ENCODE data around the gene MRPS18B. TPM values are rescaled to one million over a fixed set of nuclear protein-coding genes. Genes with fewer than 3 reads are reported as not detected.

The MRPS18B gene
- total RNA-seq, 1 donor from 2014 or later = 57.7 TPM

- DNase-seq (no peak), ATAC-seq (ENCODE audit: low read depth) (no peak)
- Mint-ChIP-seq H3K27me3 (no peaks in the 10 kb centered on the region), H3K4me3 (no peak overlapping the region), H3K36me3 (ENCODE audit: low read depth) (peaks cover 70% of the 10 kb centered on the region), H3K27ac (peak overlapping the region; percentile 56), H3K9me3 (no peaks in the 10 kb centered on the region), H3K4me1 (peaks cover 21% of the 10 kb centered on the region)
- ChIA-PET CTCF (interaction anchor here (1.2 to 1.6 kb wide), 4 partner anchors 44 to 106 kb away, joined by 3 to 11 read pairs (median 6); partner anchors contain the start of gene DHX16), POLR2A (interaction anchor here (1.3 to 3.1 kb wide), 4 partner anchors 8 to 105 kb away, joined by 5 to 17 read pairs (median 8); partner anchors contain the start of genes MRPS18B and PPP1R10)
- intact Hi-C loops (cut with micrococcal nuclease) = no loop called here
- TF ChIP-seq, protein P1, sequence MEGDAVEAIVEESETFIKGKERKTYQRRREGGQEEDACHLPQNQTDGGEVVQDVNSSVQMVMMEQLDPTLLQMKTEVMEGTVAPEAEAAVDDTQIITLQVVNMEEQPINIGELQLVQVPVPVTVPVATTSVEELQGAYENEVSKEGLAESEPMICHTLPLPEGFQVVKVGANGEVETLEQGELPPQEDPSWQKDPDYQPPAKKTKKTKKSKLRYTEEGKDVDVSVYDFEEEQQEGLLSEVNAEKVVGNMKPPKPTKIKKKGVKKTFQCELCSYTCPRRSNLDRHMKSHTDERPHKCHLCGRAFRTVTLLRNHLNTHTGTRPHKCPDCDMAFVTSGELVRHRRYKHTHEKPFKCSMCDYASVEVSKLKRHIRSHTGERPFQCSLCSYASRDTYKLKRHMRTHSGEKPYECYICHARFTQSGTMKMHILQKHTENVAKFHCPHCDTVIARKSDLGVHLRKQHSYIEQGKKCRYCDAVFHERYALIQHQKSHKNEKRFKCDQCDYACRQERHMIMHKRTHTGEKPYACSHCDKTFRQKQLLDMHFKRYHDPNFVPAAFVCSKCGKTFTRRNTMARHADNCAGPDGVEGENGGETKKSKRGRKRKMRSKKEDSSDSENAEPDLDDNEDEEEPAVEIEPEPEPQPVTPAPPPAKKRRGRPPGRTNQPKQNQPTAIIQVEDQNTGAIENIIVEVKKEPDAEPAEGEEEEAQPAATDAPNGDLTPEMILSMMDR (IDR thresholded peaks at IDR 0.05) = no peak
These were observed 7.9 kb downstream of the MRPS18B start for GRCh38 chr6:30625511-30625910.

DNA sequence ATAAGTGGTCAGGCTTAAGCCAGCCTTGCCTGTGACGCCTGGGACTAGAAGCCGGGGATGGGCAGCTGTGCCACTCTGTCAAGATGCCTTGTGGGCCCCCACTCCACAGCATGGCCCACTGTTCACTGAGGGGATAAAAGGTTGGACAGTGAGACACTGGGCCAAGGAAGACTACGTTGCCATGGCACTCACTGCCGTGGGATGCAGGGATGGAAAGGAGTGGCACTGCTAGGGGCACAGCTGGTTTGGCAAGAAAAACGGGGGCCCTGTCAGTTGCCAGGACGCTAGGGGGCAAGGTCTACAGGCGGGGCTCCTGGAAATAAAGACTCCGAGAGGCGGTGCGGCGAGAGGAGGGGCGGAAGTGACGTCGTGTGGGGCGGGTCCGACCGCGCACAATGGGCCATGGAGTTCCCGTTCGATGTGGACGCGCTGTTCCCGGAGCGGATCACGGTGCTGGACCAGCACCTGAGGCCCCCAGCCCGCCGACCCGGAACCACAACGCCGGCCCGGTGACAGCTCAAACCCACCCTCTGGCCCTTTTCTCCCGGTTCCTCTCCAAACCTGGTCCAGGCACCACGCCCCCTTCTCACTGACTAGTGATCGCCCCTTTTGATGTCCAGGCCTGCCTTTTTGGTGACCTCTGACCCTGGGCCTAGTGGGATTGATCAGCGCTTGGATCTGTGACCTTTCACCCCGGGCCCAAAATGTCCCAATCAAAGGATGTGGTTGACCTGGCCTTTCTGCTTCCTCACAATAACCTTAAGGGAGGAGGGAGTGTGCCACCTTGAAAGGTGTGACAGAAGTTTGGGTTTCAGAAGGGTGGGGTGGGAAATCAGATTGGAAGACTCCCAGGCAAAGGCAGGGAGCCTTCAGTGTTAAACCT lies 9.1 kb downstream of the MRPS18B start, which contains the start of gene ATAT1:
Gene ATAT1, plus strand, starts transcription at position 391 of the 883 bp plus-strand sequence.
- POLR2A ChIA-PET = interaction anchor here (0.5 to 3.1 kb wide), 7 partner anchors 9 to 104 kb away, joined by 5 to 17 read pairs (median 6); partner anchors contain the start of genes MRPS18B and PPP1R10
- Mint-ChIP-seq H3K4me1 (peaks cover 21% of the 10 kb centered on the region), H3K27ac (peak within 1 kb of the TSS; percentile 89), H3K36me3 (ENCODE audit: low read depth) (peaks cover 68% of the 10 kb centered on the region), H3K9me3 (no peaks in the 10 kb centered on the region), H3K27me3 (no peaks in the 10 kb centered on the region), H3K4me3 (peak within 1 kb of the TSS; percentile 90)
- intact Hi-C loops (cut with micrococcal nuclease) = loop anchor here (1.0 to 2.0 kb wide), 3 partner anchors 9 to 47 kb away; partner anchors contain the start of genes C6orf136, DHX16, MRPS18B and PPP1R10
- CTCF ChIA-PET = interaction anchor here (1.2 to 1.6 kb wide), 4 partner anchors 43 to 104 kb away, joined by 3 to 11 read pairs (median 6); partner anchors contain the start of gene DHX16
- TF ChIP-seq, protein P1 (IDR thresholded peaks at IDR 0.05) = no peak
- ATAC-seq (ENCODE audit: low read depth) (peak; percentile 99), DNase-seq (peak; percentile 86)

- ChIA-PET CTCF (no interaction called here), POLR2A (no interaction called here)
- Mint-ChIP-seq H3K9me3 (no peaks in the 10 kb centered on the region), H3K27ac (no peak overlapping the region), H3K27me3 (no peaks in the 10 kb centered on the region), H3K4me3 (no peak overlapping the region), H3K4me1 (no peaks in the 10 kb centered on the region), H3K36me3 (ENCODE audit: low read depth) (peaks cover 38% of the 10 kb centered on the region)
- ATAC-seq (ENCODE audit: low read depth) (no peak), DNase-seq (no peak)
- TF ChIP-seq, protein P1 (IDR thresholded peaks at IDR 0.05) = no peak
- intact Hi-C loops (cut with micrococcal nuclease) = no loop called here
These were observed 18.2 kb downstream of the MRPS18B start for GRCh38 chr6:30635834-30636233.

GRCh38 chr6:30640481-30640880 lies 22.8 kb downstream of the MRPS18B start:
- Mint-ChIP-seq H3K4me1 (peaks cover 5% of the 10 kb centered on the region), H3K4me3 (no peak overlapping the region), H3K36me3 (ENCODE audit: low read depth) (peaks cover 53% of the 10 kb centered on the region), H3K27me3 (no peaks in the 10 kb centered on the region), H3K9me3 (no peaks in the 10 kb centered on the region), H3K27ac (no peak overlapping the region)
- DNase-seq = no peak
- no peak for ATAC-seq (ENCODE audit: low read depth)
- CTCF ChIA-PET = interaction anchor here (0.9 kb wide), 1 partner anchor 90 kb away, joined by 3 read pairs; no protein-coding TSS in a partner anchor
- TF ChIP-seq, protein P1 (IDR thresholded peaks at IDR 0.05) = no peak
- intact Hi-C loops (cut with micrococcal nuclease) = no loop called here
- POLR2A ChIA-PET = interaction anchor here (0.6 to 0.7 kb wide), 2 partner anchors 18 to 29 kb away, joined by 3 read pairs; no protein-coding TSS in a partner anchor

GRCh38 chr6:30641048-30641447 lies 23.4 kb downstream of the MRPS18B start:
- TF ChIP-seq, protein P1 (IDR thresholded peaks at IDR 0.05) = no peak
- H3K4me1 Mint-ChIP-seq = peaks cover 11% of the 10 kb centered on the region
- intact Hi-C loops (cut with micrococcal nuclease) = no loop called here
- no peak overlapping the region for H3K4me3 Mint-ChIP-seq
- ChIA-PET POLR2A (interaction anchor here (0.6 to 1.9 kb wide), 4 partner anchors 23 to 101 kb away, joined by 3 to 4 read pairs (median 4); partner anchors contain the start of genes FLOT1, MRPS18B and PPP1R10), CTCF (interaction anchor here (0.9 to 1.0 kb wide), 2 partner anchors 90 to 96 kb away, joined by 3 read pairs; no protein-coding TSS in a partner anchor)
- DNase-seq (no peak), ATAC-seq (ENCODE audit: low read depth) (no peak)
- H3K9me3 Mint-ChIP-seq = no peaks in the 10 kb centered on the region
- no peak overlapping the region for H3K27ac Mint-ChIP-seq
- peaks cover 53% of the 10 kb centered on the region for H3K36me3 Mint-ChIP-seq (ENCODE audit: low read depth)
- H3K27me3 Mint-ChIP-seq = no peaks in the 10 kb centered on the region
